GM21390 (cell line): ENCODE results near the gene MED9.
"Not testable (repeated sequence)": the region's sequence is repeated elsewhere in the genome, so short reads cannot be mapped to it uniquely, and the experiment has no call there.

Experiments
- ATAC-seq: cut with Tn5 transposase; IDR thresholded peaks from one replicate; pipeline ENCODE4 v1.9.1; 2021; ENCODE audit not compliant: unreplicated experiment

The MED9 gene

DNA sequence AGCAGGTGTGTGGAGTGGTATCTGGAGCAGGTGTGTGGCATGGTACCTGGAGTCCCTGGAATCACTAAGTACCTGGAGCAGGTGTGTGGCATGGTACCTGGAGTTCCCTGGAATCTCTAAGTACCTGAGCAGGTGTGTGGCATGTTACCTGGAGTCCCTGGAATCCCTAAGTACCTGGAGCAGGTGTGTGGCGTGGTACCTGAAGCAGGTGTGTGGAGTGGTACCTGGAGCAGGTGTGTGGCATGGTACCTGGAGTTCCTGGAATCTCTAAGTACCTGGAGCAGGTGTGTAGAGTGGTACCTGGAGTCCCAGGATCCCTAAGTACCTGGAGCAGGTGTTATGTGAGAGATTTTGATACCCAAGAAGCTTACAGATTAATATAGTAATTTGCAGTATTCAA lies 22.1 kb upstream of the MED9 start:
- ATAC-seq, result not testable (repeated sequence)

DNA sequence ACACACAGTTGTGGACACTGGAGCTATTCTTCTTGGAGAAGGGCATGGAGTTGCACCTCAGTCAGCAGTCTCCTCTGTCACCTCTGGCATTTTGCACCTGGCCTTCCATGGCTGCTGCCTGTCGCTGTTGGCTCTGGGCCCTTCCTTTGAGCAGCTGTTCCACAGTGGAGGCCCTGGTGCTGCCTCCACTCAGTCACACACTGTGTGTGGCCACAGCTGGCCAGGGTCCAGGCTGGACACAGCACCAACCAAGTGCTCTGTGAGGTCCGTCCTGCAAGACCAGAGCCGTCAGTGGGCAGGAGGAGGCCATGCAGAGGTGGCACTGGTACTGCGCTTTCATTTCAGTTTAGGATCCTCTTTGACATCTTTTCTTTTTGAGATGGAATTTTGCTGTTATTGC lies 21.6 kb upstream of the MED9 start:
- ATAC-seq, result no peak

DNA sequence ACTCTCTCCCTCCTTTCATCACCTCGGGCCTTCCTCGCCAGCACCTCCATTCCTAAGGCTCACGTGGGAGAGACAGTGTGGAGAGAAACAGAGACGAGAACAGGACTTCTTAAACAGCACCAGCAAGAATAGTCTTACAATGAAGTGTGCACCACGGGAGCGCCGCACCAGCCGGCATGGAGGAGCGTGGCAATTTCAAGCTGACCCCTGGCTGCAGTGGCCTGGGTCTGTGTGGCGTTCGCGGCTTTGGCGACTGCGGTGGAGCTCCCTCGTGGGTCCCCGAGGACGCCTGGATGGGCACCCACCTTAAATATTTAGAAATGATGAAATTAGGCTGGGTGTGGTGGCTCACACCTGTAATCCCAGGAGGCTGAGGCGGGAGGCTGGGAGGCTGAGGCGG lies 20.5 kb upstream of the MED9 start:
- no peak for ATAC-seq

DNA sequence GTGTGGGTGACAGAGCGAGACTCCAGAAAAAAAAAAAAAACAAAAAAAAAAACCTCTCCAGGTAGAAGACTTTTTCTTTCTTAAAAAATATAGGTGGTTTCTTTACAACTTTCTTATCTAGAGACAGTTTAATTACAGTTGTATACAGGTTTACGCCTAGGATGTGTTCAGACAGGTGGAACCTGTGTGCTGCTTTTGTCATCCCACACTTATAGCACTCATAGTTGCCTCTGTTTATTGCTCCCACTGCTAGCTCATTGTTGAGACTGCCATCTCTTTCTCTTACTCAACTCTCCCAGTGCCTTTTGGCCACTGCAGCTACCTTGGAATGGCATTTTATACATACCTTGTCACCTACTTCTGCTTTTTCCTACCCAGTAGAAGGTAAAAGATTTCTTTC lies 19.1 kb upstream of the MED9 start:
- no peak for ATAC-seq

DNA sequence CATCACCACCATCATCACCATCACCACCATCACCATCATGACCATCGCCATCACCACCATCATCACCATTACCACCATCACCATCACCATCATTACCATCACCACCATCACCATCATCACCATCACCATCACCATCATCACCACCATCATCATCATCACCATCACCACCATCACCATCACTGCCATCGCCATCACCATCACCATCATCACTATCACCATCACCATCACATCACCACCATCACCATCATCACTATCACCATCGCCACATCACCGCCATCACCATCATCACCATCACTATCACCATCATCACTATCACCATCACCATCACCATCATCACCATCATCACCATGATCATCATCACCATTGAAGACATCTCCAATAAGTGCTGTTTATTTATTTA lies 16.8 kb upstream of the MED9 start:
- ATAC-seq, result no peak

DNA sequence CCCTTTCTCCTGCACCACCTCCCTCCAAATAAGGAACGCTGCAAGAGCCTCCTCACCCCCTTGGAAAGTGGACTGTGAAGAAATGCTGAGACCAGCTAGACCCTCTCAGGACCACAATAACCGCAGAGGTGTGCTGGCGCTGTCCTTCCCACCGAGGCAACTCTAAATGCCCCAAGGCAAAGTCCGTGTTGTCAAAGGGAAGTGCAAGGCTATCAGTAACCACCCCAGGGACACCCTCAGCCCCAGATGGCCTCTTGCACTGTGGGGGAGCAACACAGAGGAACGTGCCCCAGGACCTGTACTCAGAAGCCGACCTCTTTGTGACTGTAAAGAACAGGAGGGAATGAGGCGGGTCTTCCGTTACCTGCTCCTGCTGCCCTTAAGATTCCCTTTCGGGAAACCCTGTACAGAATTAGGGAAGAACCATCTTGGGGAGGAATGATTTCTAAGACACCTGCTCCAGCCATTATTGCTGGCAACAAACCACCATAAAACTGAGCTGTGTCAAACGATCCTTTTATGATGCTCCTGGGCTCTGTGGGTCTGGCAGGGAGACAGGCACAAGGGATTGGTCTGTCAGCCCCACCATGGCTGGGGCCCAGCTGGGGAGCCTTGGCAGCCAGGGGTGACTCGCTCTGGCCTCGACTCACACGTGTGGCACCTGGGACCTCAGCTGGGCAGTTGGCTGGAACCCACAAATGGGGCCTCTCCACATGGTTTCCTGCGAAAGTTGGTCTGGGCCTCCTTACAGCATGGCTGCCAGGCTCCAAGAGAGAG lies 14.6 kb upstream of the MED9 start:
- no peak for ATAC-seq

DNA sequence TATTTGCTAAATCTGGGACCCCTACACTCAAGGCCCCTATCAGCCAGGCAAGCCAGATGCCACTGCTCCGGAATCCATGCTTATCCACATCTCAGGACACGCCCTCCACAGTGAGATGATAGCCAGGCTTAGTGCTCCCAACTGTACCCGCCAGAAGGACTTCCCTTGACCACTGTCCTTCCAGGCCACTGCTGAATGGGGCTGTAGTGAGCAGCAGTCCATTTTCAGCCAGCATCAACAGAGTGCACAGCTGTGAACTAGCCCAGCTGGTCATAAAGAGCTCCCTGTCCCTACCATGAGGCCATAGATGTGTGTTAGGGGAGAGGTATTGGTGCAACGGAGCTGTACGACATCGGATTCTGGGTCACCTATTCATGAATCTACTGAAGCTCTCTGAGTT lies 13.0 kb upstream of the MED9 start:
- no peak for ATAC-seq

DNA sequence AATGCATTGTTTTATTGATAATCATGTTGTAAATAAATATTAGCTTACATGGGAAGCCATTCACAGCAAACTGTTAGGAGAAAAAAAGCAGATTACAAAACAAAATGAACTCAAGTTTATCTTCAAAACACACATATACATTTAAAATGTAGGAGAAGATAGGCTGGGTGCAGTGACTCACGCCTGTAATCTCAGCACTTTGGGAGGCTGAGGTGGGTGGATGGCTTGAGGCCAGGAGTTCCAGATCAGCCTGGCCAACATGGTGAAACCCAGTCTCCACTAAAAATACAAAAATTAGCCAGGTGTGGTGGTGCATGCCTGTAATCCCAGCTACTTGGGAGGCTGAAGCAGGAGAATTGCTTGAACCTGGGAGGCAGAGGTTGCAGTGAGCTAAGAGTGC lies 10.9 kb upstream of the MED9 start:
- not testable (repeated sequence) for ATAC-seq

DNA sequence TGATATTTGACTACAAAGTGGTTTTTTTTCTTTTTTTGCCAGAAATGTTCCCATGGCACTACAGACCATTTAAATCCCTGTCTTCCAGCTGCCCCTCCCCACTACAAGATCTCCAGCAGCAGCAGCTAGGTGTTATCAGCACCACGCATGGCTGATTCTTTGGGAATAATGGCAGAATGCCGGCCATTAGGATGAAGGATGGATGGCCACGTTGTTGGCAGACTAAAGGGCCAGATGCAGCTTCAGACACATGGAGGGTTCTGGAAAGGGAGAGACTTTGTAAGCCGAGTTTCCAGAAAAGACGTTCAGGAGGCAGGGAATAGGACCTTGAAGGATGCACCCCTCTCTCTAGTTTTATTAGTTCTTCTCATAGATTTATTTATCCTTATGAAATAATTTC lies 10.3 kb upstream of the MED9 start:
- no peak for ATAC-seq

DNA sequence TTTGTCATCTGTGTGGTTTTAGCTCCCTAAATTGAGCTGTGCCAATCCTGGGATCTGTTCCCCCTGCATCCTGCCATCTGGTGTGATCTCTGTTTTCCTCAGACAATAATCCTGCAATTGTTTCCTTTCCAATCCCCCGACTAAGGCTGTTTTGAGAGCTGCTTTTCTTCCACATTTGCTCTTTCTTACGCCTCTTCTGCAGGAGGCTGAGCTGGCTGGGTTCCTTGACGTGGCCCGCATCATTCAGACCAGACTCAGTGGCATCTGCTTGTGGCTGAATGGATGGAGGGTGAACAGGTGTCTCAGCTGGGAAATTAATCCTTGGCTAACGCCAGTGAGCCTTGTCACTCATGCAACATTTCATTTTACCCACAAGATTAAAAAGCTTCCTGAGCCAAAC lies 9.8 kb upstream of the MED9 start:
- no peak for ATAC-seq

DNA sequence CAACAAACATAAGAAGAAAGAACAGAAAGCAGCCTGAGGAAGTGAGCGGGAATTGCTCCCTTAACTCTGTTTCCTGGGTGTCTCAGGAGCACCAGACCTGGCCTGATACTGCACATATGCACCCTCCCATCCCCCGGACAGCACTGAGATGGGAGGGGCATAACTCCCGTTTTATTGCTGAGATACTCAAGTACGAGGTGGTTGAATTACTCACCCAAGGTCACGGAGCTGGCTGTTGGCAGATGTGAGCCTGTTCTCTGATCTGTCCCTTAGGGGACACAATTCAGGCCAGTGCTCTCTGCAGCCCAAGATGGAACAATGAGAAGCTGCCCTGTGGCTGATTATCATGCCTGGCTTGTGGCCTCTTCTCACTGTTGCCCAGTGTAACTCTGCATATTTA lies 9.1 kb upstream of the MED9 start:
- no peak for ATAC-seq

DNA sequence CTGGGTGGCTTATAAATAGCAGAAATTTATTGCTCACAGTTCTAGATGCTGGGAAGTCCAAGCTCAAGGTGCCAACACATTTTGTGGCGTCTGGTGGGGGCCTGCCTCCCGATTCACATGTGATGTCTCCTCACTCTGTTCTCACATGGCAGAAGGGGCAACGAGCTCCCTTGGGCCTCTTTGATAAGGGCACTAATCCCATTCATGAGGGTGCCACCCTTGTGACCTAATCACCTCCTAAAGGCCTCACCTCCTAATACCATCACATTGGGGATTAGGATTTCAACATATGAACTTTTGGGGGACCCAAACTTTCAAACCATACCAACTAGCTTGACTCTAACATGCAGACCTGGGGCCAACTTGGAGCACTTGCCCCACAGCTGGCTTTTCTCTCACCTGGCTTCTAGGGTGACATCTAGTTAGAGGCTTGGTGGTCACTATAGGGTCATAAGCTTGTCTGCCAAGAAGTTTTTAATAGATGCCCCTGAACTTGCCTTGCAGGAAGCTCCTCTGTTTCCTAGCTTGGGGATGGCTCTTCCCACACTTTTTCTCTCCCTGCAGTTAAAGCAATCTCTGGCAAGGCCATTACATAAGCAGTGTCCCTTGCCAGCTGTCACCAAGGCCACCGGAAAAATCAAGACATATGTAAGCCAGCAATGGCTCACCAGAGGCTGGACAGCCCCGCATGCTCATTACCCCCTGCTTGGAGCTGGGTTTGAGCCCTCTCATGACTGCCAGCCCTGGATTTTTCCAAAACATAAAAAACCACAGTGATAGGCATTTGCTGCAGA lies 8.4 kb upstream of the MED9 start:
- ATAC-seq, result no peak

DNA sequence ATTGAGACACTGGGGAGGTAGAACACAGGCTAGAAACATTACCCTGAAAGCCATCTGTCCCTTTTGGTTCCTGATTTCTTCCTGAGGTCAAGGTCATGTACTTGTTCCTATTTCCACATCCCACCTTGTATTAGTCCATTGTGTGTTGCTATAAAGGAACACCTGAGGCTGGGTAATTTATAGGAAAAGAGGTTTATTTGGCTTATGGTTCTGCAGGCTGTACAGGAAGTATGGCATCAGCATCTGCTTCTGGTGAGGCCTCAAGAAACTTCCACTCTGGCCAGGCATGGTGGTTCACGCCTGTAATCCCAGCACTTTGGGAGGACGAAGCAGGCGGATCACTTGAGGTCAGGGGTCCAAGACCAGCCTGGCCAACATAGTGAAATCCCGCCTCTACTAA lies 7.4 kb upstream of the MED9 start:
- ATAC-seq, result no peak

DNA sequence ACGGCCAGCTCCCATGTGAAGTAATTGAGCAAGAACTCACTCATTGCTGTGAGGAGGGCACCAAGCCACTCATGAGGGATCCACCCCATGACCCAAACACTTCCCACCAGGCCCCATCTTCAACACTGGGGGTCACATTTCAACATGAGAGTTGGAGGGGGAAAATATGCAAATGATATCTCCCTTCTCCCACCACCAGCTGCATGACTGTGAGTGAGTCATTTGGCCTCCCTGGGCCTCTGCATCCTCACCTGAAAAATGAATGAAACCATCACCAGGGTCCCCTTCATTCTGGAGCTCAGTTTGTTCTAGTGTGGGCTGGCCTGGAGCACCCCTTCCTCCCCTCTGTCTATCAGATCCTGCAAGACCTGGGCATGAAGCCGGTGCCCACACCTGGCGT lies 6.8 kb upstream of the MED9 start:
- no peak for ATAC-seq

DNA sequence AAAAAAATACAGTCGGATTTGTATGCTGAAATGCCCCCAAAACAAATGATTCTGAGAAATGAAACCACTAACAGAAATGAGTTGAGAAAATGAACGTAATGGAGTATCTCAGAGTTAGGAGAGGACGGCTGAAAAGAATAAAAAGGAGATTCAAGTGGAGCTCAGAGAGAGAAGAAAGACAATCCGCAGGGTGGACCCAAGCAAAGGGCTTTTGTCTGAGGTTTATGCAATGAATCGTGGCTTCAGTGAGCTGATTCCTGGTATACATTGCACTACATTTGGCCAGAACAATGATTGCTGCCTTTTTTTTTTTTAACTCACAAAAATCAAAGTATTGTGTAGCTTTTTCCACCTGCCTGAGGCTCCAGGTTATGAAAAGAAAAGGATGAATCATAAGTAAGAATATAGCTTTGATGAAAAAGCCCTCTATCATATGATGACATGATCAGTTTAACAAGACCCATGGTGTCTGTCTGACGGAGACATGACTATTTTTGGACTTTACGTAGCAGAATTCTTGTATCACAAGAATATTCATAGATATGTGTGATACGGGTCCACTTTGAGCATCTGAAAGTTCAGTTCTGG lies 4.4 kb upstream of the MED9 start:
- ATAC-seq, result no peak

DNA sequence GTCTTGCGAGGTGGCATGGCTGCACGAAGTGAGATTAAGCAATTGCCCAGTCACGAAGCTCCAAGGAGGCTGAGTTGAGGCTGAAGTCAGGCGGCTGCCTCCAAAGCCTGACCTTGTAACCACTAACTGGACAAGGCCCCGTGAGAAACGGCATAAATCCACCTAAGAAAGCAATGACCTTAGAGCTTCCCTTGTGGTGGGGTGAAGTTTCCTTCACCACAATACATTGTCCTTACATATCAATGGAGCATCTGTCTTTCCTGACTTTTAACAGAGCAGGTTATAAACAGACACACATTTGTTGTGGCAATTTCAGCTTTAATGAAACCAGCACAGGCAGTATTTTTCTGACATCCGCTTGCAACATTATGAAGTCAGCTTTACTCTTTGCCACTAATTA lies 2.5 kb upstream of the MED9 start:
- no peak for ATAC-seq

DNA sequence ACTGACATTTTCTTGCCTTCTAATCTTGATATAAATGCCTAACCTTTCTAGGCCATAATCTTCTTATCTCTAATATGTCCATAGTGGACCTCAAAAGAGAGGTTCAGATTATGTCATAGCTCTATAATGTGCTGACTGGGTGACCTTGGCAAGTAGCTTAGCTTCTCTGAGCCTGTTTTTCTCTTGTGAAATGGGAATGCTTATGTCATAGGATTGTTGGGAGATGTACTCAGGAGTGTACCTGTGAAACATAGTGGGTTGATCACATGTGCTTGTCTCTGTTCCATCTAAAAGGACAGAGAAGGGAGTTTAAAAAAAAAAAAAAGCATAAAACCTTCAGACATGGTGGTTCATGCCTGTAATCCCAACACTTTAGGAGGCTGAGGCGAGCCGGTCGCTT lies 2.4 kb downstream of the MED9 start:
- ATAC-seq, result no peak

DNA sequence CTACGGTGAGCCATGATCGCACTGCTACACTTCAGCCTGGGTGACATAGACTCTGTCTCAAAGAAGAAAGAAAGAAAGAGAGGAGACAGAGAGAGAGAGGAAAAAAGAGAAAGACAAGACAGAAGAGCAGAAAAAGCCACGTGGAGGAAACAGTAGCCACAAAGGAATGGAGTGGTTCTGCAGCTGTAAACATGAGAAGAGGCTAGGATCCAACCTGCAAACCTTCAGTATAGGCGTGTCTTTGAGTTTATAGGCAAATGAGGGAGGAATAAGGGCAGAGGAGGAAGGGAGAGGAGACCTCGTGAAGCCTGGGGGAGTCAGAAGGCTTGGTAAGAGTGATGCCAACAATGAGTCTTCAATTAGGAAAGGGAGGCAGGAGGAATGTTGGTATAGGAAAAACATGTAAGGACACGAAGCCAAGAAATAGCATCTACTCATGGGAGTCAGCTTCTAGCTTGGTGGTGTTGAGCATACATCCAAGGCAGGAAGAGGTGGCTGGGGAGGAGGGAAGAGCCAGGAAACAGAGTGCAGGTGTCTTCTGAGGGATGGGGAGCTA lies 3.9 kb downstream of the MED9 start:
- no peak for ATAC-seq

DNA sequence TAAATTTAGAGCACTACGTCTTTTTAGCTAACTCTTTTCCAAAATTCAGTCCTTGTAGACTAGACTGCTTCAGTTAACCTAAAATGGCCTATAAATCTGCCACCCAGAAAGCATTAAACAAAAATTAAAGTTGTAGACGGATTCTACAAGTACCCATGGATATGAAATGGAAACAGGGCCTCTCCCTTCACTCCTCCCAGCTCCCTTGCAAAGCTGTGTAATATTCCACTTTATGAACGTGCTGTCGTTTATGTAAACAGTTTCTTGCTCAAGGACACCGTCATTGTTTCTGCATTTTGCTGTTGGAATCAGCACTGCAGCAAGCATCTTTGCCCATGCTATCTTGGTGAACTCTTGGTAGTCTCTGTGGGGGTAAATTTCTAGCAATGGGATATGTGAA lies 5.1 kb downstream of the MED9 start:
- no peak for ATAC-seq

DNA sequence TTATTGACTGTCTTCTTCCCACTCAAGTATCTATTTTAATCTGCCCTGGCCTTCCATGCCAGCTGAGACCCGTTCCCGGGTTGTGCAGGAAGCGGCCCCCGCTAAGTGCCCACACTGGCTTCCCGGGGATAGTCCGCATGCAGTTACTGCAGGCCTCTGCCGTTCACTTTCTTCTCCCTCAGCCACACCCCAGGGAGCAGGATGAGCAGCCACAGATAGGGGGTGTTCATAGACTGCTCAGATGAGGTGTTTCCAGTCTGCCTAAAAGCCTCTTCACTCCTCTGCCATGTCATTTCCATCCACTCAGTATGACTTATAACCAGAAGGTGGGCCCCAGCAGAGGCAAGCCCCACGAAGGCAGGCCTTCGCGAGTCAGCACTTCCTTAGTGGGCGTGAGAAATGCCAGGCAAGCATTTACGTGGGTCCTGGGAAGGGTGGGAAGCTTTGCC lies 7.7 kb downstream of the MED9 start:
- no peak for ATAC-seq

DNA sequence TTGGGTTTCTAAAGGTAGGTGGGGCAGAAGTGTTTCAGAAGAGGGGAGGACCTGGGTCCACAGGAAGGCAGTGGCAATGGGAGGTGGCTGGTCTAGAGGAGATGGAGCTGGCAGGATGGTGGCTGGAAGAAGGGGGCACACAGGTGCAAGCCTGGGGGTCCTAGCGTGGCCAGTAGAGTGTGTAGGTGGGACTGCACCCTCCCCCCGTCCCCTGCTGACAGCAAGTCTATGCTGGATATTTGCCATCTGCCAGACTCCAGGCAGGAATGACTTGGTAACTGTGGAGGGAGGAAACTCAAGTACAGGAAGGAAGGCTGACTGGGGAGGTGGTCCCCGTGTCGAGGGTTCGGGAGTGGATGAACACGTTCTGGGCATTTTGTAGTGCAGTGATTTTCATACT lies 8.6 kb downstream of the MED9 start:
- ATAC-seq, result no peak

DNA sequence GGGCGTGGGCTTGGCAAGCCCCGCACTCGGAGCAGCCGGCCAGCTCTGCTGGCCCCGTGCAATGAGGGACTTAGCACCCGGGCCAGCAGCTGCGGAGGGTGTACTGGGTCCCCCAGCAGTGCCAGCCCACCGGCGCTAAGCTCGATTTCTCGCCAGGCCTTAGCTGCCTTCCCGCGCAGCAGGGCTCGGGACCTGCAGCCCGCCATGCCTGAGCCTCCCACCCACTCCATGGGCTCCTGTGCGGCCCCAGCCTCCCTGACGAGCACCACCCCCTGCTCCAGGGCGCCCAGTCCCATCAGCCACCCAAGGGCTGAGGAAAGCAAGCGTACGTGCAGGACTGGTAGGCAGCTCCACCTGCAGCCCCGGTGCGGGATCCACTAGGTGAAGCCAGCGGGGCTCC lies 9.6 kb downstream of the MED9 start:
- ATAC-seq, result not testable (repeated sequence)
